CD14-positive monocyte (primary cell): ENCODE data around the gene ABCC2. TPM values are rescaled to one million over a fixed set of nuclear protein-coding genes. Genes with fewer than 3 reads are reported as not detected.

Experiments used
- DNase-seq, 3 donors: peaks; one replicate each; pipeline ENCODE4 v3.0.0-alpha.2; 2011 to 2022
- H2AFZ ChIP-seq: 2 replicates; pipeline ENCODE4 v1.6.0; 2012; ENCODE audit warnings: mild to moderate bottlenecking, low read depth, low read length, inconsistent platforms; ENCODE audit not compliant: insufficient read depth, poor library complexity, severe bottlenecking
- H3K27ac ChIP-seq, 2 donors: 1 replicate in 1 of 2; 2 replicates in 1 of 2; pipeline ENCODE4 v1.5.1; 2012 to 2013; ENCODE audit warnings: low read length in 2 of 2, control low read depth in 1 of 2, inconsistent platforms in 1 of 2, low read depth in 1 of 2, mild to moderate bottlenecking in 1 of 2
- H3K27me3 ChIP-seq, 2 donors: one replicate each; pipeline versions ENCODE4 v1.6.0 to v1.6.1; 2011 to 2013; ENCODE audit warnings: low read length in 2 of 2; ENCODE audit not compliant: control insufficient read depth in 2 of 2, insufficient read depth in 2 of 2
- H3K36me3 ChIP-seq, 2 donors: replicated peaks in 1 of 2; 1 replicate in 1 of 2; 2 replicates in 1 of 2; pipeline versions ENCODE4 v1.5.1 to v1.6.1; 2012 to 2013; ENCODE audit warnings: low read length in 2 of 2, control low read depth in 1 of 2, inconsistent platforms in 1 of 2, mild to moderate bottlenecking in 1 of 2; ENCODE audit not compliant: insufficient read depth in 2 of 2, control insufficient read depth in 1 of 2
- H3K4me1 ChIP-seq, 2 donors: 1 replicate in 1 of 2; 2 replicates in 1 of 2; pipeline versions ENCODE4 v1.5.1 to v1.6.1; 2012 to 2013; ENCODE audit warnings: low read length in 2 of 2, control low read depth in 1 of 2, inconsistent platforms in 1 of 2, mild to moderate bottlenecking in 1 of 2, moderate library complexity in 1 of 2; ENCODE audit not compliant: insufficient read depth in 2 of 2, control insufficient read depth in 1 of 2
- H3K4me2 ChIP-seq: replicated peaks from 2 replicates; pipeline ENCODE3; 2012; ENCODE audit warnings: low read length, moderate library complexity, mild to moderate bottlenecking; ENCODE audit not compliant: poor library complexity, severe bottlenecking; ENCODE audit errors: extremely low read depth
- H3K4me3 ChIP-seq, 3 experiments: fragments of 200-600 bp in 1 of 3; sonication (generic) in 1 of 3; replicated peaks in 1 of 3; 1 replicate in 2 of 3; 2 replicates in 1 of 3; pipeline ENCODE4 v1.5.1; 2011 to 2013; ENCODE audit warnings: low read length in 3 of 3, mild to moderate bottlenecking in 3 of 3, control low read depth in 2 of 3, low read depth in 2 of 3, inconsistent platforms in 1 of 3, moderate library complexity in 1 of 3
- H3K79me2 ChIP-seq: 2 replicates; pipeline ENCODE4 v1.6.0; 2012; ENCODE audit warnings: mild to moderate bottlenecking, control low read depth, inconsistent platforms, low read length, moderate library complexity; ENCODE audit not compliant: insufficient read depth
- H3K9ac ChIP-seq: 2 replicates; pipeline ENCODE4 v1.6.0; 2017; ENCODE audit warnings: low read length, mild to moderate bottlenecking; ENCODE audit not compliant: insufficient read depth, poor library complexity, severe bottlenecking
- H3K9me3 ChIP-seq, 2 donors: replicated peaks in 1 of 2; 1 replicate in 1 of 2; 2 replicates in 1 of 2; pipeline versions ENCODE4 v1.5.1 to v1.6.1; 2012 to 2013; ENCODE audit warnings: low read length in 2 of 2, control low read depth in 1 of 2; ENCODE audit not compliant: control insufficient read depth in 1 of 2, insufficient read depth in 1 of 2
- H4K20me1 ChIP-seq: 2 replicates; pipeline ENCODE4 v1.6.0; 2012; ENCODE audit warnings: mild to moderate bottlenecking, low read length, control low read depth, moderate library complexity; ENCODE audit not compliant: insufficient read depth
- H3K27ac Mint-ChIP-seq, 7 donors: one replicate each; pipeline ENCODE4 v1.8.0; 2020; ENCODE audit warnings: mild to moderate bottlenecking in 7 of 7, mixed read lengths in 7 of 7, moderate library complexity in 6 of 7, inconsistent platforms in 2 of 7
- H3K27me3 Mint-ChIP-seq, 3 donors: one replicate each; pipeline ENCODE4 v1.8.0; 2021 to 2022; ENCODE audit warnings: low read depth in 3 of 3, mild to moderate bottlenecking in 3 of 3, mixed read lengths in 3 of 3, moderate library complexity in 3 of 3, inconsistent platforms in 1 of 3
- H3K36me3 Mint-ChIP-seq, 2 donors: one replicate each; pipeline ENCODE4 v1.8.0; 2020; ENCODE audit warnings: mixed read lengths in 2 of 2, inconsistent platforms in 1 of 2, mild to moderate bottlenecking in 1 of 2
- H3K4me1 Mint-ChIP-seq: one replicate; pipeline ENCODE4 v1.8.0; 2020; ENCODE audit warnings: mild to moderate bottlenecking, mixed read lengths
- H3K4me3 Mint-ChIP-seq, 2 donors: one replicate each; pipeline ENCODE4 v1.8.0; 2020; ENCODE audit warnings: mild to moderate bottlenecking in 2 of 2, mixed read lengths in 2 of 2, moderate library complexity in 1 of 2
- H3K9me3 Mint-ChIP-seq, 7 donors: one replicate each; pipeline ENCODE4 v1.8.0; 2020 to 2022; ENCODE audit warnings: mixed read lengths in 7 of 7, mild to moderate bottlenecking in 6 of 7, moderate library complexity in 6 of 7, inconsistent platforms in 2 of 7
- WGBS: methylation state at CpG from one replicate; pipeline ENCODE4 v1.1.5; 2013; ENCODE audit warnings: missing lambda C conversion rate; ENCODE audit not compliant: insufficient coverage; 5-methylcytosine and 5-hydroxymethylcytosine counted together
- intact Hi-C, 2 donors: fragments of 100-400 bp; cut with micrococcal nuclease; formaldehyde crosslinking; loops; one replicate each; pipeline versions ENCODE4 v1.15.0 to v1.15.1; 2023
- polyA plus RNA-seq, 3 donors: library from polyadenylated mRNA; depleted of rRNA in 1 of 3; unstranded in 2 of 3; stranded (reverse) in 1 of 3; fragments of 300-500 nt in 2 of 3; fragments of >200 nt in 1 of 3; fragmentation: Illumina TruSeq in 2 of 3; gene quantifications; 1 replicate in 2 of 3; 2 replicates in 1 of 3; pipeline ENCODE4 v1.2.3, GENCODE V29; 2012 to 2021
- TF ChIP-seq, protein P1 (sequence below): fragments of 200-600 bp; IDR thresholded peaks from one replicate; pipeline ENCODE4 v1.8.0; 2022; ENCODE audit warnings: antibody characterized with exemption, mild to moderate bottlenecking

The ABCC2 gene
- polyA plus RNA-seq, 3 donors, result 0.09 to 2.7 (median 0.35) TPM

DNA sequence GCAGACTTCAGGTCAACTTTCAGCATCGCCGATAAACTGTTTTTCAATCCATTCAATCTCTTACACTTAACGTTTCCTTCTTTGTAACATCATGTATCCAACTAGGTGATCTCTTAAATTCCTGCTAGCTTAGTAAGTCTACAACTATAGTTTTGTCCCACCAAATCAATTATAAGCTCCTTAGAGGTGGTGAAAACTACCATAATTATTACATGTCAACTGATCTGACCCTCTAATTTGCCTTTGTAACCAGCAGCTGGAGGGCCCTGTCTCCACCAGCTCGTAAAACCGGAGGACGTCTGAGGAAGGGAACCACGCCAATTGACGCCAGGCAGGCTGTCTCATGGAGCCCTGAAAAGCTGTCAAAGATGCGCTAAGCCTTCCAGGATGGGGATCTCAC lies 113.4 kb downstream of the ABCC2 start:
- no peak overlapping the region for H3K9ac ChIP-seq
- Mint-ChIP-seq H3K4me1 (no peaks in the 10 kb centered on the region), H3K36me3 (peaks cover 60 to 75% of the 10 kb centered on the region in 2 donors), H3K4me3 (no peak overlapping the region), H3K27me3 (no peaks in the 10 kb centered on the region), H3K9me3 (peaks cover 0 to 2% (median 0%) of the 10 kb centered on the region in 7 donors), H3K27ac (no peak overlapping the region)
- H3K27ac ChIP-seq, result no peak overlapping the region
- H2AFZ ChIP-seq, result no peak overlapping the region
- no peaks in the 10 kb centered on the region for H3K79me2 ChIP-seq
- peaks cover 47 to 62% of the 10 kb centered on the region in 2 donors for H3K36me3 ChIP-seq
- 98% methylated on average over 5 of the region's 9 CpGs for WGBS
- no peaks in the 10 kb centered on the region for H3K27me3 ChIP-seq
- DNase-seq, result no peak
- intact Hi-C loops, result no loop called here
- no peaks in the 10 kb centered on the region for H3K9me3 ChIP-seq
- H3K4me3 ChIP-seq, result no peak overlapping the region
- TF ChIP-seq, protein P1, sequence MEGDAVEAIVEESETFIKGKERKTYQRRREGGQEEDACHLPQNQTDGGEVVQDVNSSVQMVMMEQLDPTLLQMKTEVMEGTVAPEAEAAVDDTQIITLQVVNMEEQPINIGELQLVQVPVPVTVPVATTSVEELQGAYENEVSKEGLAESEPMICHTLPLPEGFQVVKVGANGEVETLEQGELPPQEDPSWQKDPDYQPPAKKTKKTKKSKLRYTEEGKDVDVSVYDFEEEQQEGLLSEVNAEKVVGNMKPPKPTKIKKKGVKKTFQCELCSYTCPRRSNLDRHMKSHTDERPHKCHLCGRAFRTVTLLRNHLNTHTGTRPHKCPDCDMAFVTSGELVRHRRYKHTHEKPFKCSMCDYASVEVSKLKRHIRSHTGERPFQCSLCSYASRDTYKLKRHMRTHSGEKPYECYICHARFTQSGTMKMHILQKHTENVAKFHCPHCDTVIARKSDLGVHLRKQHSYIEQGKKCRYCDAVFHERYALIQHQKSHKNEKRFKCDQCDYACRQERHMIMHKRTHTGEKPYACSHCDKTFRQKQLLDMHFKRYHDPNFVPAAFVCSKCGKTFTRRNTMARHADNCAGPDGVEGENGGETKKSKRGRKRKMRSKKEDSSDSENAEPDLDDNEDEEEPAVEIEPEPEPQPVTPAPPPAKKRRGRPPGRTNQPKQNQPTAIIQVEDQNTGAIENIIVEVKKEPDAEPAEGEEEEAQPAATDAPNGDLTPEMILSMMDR, result no peak
- H4K20me1 ChIP-seq, result no peaks in the 10 kb centered on the region
- no peaks in the 10 kb centered on the region for H3K4me1 ChIP-seq
- no peak overlapping the region for H3K4me2 ChIP-seq

Other genes starting within 250 kb of the ABCC2 start
- gene NKX2-3, start 249.7 kb upstream of the ABCC2 start, polyA plus RNA-seq, result not detected
- 100 to 1,000 TPM in 1 of 3 donors, 10 to 100 TPM in 2; 15.4 to 147 (median 15.5) TPM for gene SLC25A28, start 162.2 kb upstream of the ABCC2 start, polyA plus RNA-seq
- gene ENTPD7, start 123.1 kb upstream of the ABCC2 start, polyA plus RNA-seq, result 1 to 10 TPM; 1.2 to 2.9 (median 2.2) TPM
- 10 to 100 TPM; 10.6 to 37.6 (median 35.7) TPM for gene COX15, start 50.5 kb upstream of the ABCC2 start, polyA plus RNA-seq
- 10 to 100 TPM; 17.3 to 41.9 (median 35.5) TPM for gene CUTC, start 50.4 kb upstream of the ABCC2 start, polyA plus RNA-seq
- gene DNMBP, start 227.3 kb downstream of the ABCC2 start, polyA plus RNA-seq, result 10 to 100 TPM in 1 of 3 donors, 1 to 10 TPM in 1, under 1 TPM in 1; 0.83 to 10.3 (median 1.2) TPM